GM23248 (cell line): Measurements from ENCODE around the gene COL15A1.

Experiments
- EZH2 ChIP-seq: fragments of 200-600 bp; sonication (generic); IDR thresholded peaks from 2 replicates; pipeline ENCODE4 v1.6.1; 2018; ENCODE audit warnings: antibody characterized with exemption, mild to moderate bottlenecking; ENCODE audit not compliant: insufficient read depth, poor library complexity, severe bottlenecking
- EZH2phosphoT487 ChIP-seq: fragments of 200-600 bp; sonication (generic); IDR thresholded peaks from 2 replicates; pipeline ENCODE4 v1.6.1; 2018; ENCODE audit warnings: antibody characterized with exemption, moderate library complexity, mild to moderate bottlenecking, low read depth; ENCODE audit not compliant: insufficient read depth

- TF ChIP-seq EZH2phosphoT487 (no peak), EZH2 (no peak)
These were observed 142.5 kb downstream of the COL15A1 start for GRCh38 chr9:99085949-99086948.
